HCT116 (cell line): ENCODE results near the gene EPHA2.

ENCODE experiments used
- EGR1 ChIP-seq: IDR thresholded peaks from 2 replicates; pipeline ENCODE4 v1.6.1; 2012; ENCODE audit warnings: low read depth
- EZH2 ChIP-seq: fragments of 200-600 bp; sonication (generic); IDR thresholded peaks from 2 replicates; pipeline ENCODE4 v1.6.1; 2017; ENCODE audit warnings: antibody characterized with exemption, mixed run types
- JUND ChIP-seq: IDR thresholded peaks from 2 replicates; pipeline ENCODE4 v1.6.1; 2012
- POLR2A ChIP-seq: IDR thresholded peaks from 2 replicates; pipeline ENCODE4 v1.7.0; 2011; ENCODE audit warnings: borderline replicate concordance; ENCODE audit not compliant: insufficient read depth, insufficient read length; ENCODE audit errors: extremely low read depth
- POLR2AphosphoS5 ChIP-seq: IDR thresholded peaks from 2 replicates; pipeline ENCODE4 v1.6.1; 2011; ENCODE audit warnings: mild to moderate bottlenecking, low read depth, low read length, moderate library complexity
- RAD21 ChIP-seq: IDR thresholded peaks from 2 replicates; pipeline ENCODE4 v1.6.1; 2012; ENCODE audit warnings: low read depth, mild to moderate bottlenecking
- SP1 ChIP-seq: IDR thresholded peaks from 2 replicates; pipeline ENCODE4 v1.6.1; 2012; ENCODE audit warnings: low read depth
- TCF7L2 ChIP-seq: IDR thresholded peaks from 2 replicates; pipeline ENCODE4 v1.7.0; 2011; ENCODE audit warnings: borderline replicate concordance, inconsistent platforms; ENCODE audit not compliant: insufficient read depth, insufficient read length; ENCODE audit errors: extremely low read depth
- YY1 ChIP-seq: IDR thresholded peaks from 2 replicates; pipeline ENCODE4 v1.6.1; 2011; ENCODE audit warnings: low read length, low read depth, moderate library complexity, mild to moderate bottlenecking; ENCODE audit not compliant: insufficient replicate concordance; ENCODE audit errors: extremely low read depth
- ZNF274 ChIP-seq: fragments of 200-500 bp; sonication (Bioruptor generic); IDR thresholded peaks from 2 replicates; pipeline ENCODE4 v1.6.1; 2014; ENCODE audit warnings: mild to moderate bottlenecking, low read depth, low read length, inconsistent platforms
- TF ChIP-seq, protein P1 (sequence below), 3 experiments: fragments of 200-600 bp in 1 of 3; sonication (generic) in 1 of 3; IDR thresholded peaks in 2 of 3; conservative IDR thresholded peaks in 1 of 3; 2 replicates each; pipeline ENCODE4 v1.5.1; 2012 to 2017; ENCODE audit warnings: low read depth in 2 of 3, low read length in 2 of 3, antibody characterized with exemption in 1 of 3, borderline replicate concordance in 1 of 3, control low read depth in 1 of 3, mild to moderate bottlenecking in 1 of 3, mixed read lengths in 1 of 3, mixed run types in 1 of 3, moderate library complexity in 1 of 3; ENCODE audit not compliant: insufficient read depth in 1 of 3
- TF ChIP-seq, protein P2 (sequence below): IDR thresholded peaks from 2 replicates; pipeline ENCODE4 v1.6.1; 2012; ENCODE audit warnings: low read depth

DNA sequence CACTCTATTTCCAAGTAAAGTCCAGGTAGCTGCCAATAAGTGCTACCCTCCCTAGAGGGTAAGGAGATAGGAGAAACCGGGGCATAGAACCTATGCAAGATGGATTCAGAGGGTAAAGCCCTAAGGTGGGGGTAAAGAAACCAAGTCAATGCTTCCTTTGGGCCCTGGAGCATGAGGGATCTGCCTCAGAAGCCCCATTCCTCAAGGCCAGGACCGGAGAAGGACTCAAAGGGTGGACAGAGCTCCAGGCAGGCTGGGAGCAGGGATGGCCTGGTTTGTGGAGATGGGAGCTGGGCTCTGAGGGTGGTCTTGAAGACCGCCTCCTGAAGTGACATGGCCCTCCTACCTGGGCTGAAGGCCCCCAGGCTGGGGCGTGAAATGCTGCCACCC, 3.9 kb downstream of the EPHA2 start:
- TF ChIP-seq, protein P1, sequence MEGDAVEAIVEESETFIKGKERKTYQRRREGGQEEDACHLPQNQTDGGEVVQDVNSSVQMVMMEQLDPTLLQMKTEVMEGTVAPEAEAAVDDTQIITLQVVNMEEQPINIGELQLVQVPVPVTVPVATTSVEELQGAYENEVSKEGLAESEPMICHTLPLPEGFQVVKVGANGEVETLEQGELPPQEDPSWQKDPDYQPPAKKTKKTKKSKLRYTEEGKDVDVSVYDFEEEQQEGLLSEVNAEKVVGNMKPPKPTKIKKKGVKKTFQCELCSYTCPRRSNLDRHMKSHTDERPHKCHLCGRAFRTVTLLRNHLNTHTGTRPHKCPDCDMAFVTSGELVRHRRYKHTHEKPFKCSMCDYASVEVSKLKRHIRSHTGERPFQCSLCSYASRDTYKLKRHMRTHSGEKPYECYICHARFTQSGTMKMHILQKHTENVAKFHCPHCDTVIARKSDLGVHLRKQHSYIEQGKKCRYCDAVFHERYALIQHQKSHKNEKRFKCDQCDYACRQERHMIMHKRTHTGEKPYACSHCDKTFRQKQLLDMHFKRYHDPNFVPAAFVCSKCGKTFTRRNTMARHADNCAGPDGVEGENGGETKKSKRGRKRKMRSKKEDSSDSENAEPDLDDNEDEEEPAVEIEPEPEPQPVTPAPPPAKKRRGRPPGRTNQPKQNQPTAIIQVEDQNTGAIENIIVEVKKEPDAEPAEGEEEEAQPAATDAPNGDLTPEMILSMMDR (IDR thresholded peaks at IDR 0.05 in 2 of 3, conservative IDR thresholded peaks at IDR 0.05 in 1 of 3; ENCODE audit: borderline replicate concordance in 1 of 3, insufficient read depth in 1 of 3, low read depth in 2 of 3, low read length in 2 of 3), result no peak
- no peak; the same call in 1 of the 2 replicates for TF ChIP-seq POLR2AphosphoS5
- no peak for TF ChIP-seq SP1
- TF ChIP-seq POLR2A, result no peak
- TF ChIP-seq EZH2, result no peak
- TF ChIP-seq EGR1, result no peak
- no peak for TF ChIP-seq ZNF274
- TF ChIP-seq YY1, result no peak
- TF ChIP-seq, protein P2, sequence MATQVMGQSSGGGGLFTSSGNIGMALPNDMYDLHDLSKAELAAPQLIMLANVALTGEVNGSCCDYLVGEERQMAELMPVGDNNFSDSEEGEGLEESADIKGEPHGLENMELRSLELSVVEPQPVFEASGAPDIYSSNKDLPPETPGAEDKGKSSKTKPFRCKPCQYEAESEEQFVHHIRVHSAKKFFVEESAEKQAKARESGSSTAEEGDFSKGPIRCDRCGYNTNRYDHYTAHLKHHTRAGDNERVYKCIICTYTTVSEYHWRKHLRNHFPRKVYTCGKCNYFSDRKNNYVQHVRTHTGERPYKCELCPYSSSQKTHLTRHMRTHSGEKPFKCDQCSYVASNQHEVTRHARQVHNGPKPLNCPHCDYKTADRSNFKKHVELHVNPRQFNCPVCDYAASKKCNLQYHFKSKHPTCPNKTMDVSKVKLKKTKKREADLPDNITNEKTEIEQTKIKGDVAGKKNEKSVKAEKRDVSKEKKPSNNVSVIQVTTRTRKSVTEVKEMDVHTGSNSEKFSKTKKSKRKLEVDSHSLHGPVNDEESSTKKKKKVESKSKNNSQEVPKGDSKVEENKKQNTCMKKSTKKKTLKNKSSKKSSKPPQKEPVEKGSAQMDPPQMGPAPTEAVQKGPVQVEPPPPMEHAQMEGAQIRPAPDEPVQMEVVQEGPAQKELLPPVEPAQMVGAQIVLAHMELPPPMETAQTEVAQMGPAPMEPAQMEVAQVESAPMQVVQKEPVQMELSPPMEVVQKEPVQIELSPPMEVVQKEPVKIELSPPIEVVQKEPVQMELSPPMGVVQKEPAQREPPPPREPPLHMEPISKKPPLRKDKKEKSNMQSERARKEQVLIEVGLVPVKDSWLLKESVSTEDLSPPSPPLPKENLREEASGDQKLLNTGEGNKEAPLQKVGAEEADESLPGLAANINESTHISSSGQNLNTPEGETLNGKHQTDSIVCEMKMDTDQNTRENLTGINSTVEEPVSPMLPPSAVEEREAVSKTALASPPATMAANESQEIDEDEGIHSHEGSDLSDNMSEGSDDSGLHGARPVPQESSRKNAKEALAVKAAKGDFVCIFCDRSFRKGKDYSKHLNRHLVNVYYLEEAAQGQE, result no peak
- no peak for TF ChIP-seq TCF7L2
- no peak for TF ChIP-seq JUND
- no peak for TF ChIP-seq RAD21
